GM18861 (cell line): ENCODE measurements around the gene JPH4.

Source experiments
- ATAC-seq: cut with Tn5 transposase; IDR thresholded peaks from one replicate; pipeline ENCODE4 v1.9.1; 2021; ENCODE audit not compliant: unreplicated experiment

The JPH4 gene

GRCh38 chr14:23580948-23581281 lies 2.3 kb upstream of the JPH4 start:
- ATAC-seq: no peak

GRCh38 chr14:23580152-23580926 lies 1.7 kb upstream of the JPH4 start:
- ATAC-seq: no peak

- ATAC-seq: no peak
Observed at GRCh38 chr14:23579739-23580138, 1.1 kb upstream of the JPH4 start.

GRCh38 chr14:23579311-23579630 lies 681 bp upstream of the JPH4 start:
- ATAC-seq: no peak

- ATAC-seq: no peak
Observed at GRCh38 chr14:23577710-23578392, 739 bp downstream of the JPH4 start.

GRCh38 chr14:23577004-23577681 lies 1.4 kb downstream of the JPH4 start:
- ATAC-seq: no peak

GRCh38 chr14:23573384-23574015 lies 5.1 kb downstream of the JPH4 start:
- ATAC-seq: no peak

GRCh38 chr14:23572836-23573235 lies 5.8 kb downstream of the JPH4 start:
- no peak for ATAC-seq

- no peak for ATAC-seq
Observed at GRCh38 chr14:23572524-23572828, 6.1 kb downstream of the JPH4 start.

- ATAC-seq: no peak
Observed at GRCh38 chr14:23571701-23572523, 6.7 kb downstream of the JPH4 start.

GRCh38 chr14:23570806-23571483 lies 7.6 kb downstream of the JPH4 start:
- no peak for ATAC-seq

- no peak for ATAC-seq
Observed at GRCh38 chr14:23569443-23570151, 9.0 kb downstream of the JPH4 start.

- ATAC-seq: no peak
Observed at GRCh38 chr14:23568600-23569331, 9.8 kb downstream of the JPH4 start.

- no peak for ATAC-seq
Observed at GRCh38 chr14:23568021-23568599, 10.5 kb downstream of the JPH4 start.

- ATAC-seq: peak; percentile 78
Observed at GRCh38 chr14:23567186-23568020, 11.2 kb downstream of the JPH4 start, which contains the start of gene AP1G2. Gene AP1G2 (minus strand): TSS chr14:23567791. CDS start chr14:23567314, 477 bp downstream.

- ATAC-seq: no peak
Observed at GRCh38 chr14:23566778-23567185, 11.8 kb downstream of the JPH4 start.

- ATAC-seq: no peak
Observed at GRCh38 chr14:23566112-23566777, 12.3 kb downstream of the JPH4 start.
